Esophagus muscularis mucosa (tissue), 4 donors: Measurements from ENCODE around the gene STT3A. TPM values are rescaled to one million over a fixed set of nuclear protein-coding genes. Genes with fewer than 3 reads are reported as not detected.

ENCODE experiments used
- DNase-seq: peaks from one replicate; pipeline ENCODE4 v3.0.0-alpha.2; 2017; ENCODE audit errors: extremely low spot score
- H3K27ac ChIP-seq, 4 donors: fragments of 200-600 bp; sonication (generic); replicated peaks in 1 of 4; 1 replicate in 3 of 4; 2 replicates in 1 of 4; pipeline ENCODE4 v1.5.1; 2016 to 2019; ENCODE audit warnings: mild to moderate bottlenecking in 1 of 4
- H3K27me3 ChIP-seq, 4 donors: fragments of 200-600 bp; sonication (generic); one replicate each; pipeline versions ENCODE4 v1.5.1 to v1.6.0; 2016 to 2019
- H3K36me3 ChIP-seq, 4 donors: fragments of 200-600 bp; sonication (generic); one replicate each; pipeline ENCODE4 v1.5.1; 2016 to 2019
- H3K4me1 ChIP-seq, 4 donors: fragments of 200-600 bp; sonication (generic); one replicate each; pipeline ENCODE4 v1.5.1; 2016 to 2019
- H3K4me3 ChIP-seq, 4 donors: fragments of 200-600 bp; sonication (generic); 1 replicate in 2 of 4; 2 replicates in 2 of 4; pipeline ENCODE4 v1.5.1; 2016 to 2019; ENCODE audit warnings: mild to moderate bottlenecking in 4 of 4, moderate library complexity in 1 of 4
- H3K9me3 ChIP-seq, 4 donors: fragments of 200-600 bp; sonication (generic); 1 replicate in 3 of 4; 2 replicates in 1 of 4; pipeline ENCODE4 v1.5.1; 2016 to 2019
- CTCF ChIP-seq, 3 experiments: fragments of 200-600 bp in 2 of 3; fragments of 450-650 bp in 1 of 3; sonication (generic) in 2 of 3; IDR thresholded peaks; one replicate each; pipeline ENCODE4 v1.5.1; 2017 to 2019; ENCODE audit warnings: antibody characterized with exemption in 3 of 3, mild to moderate bottlenecking in 2 of 3, moderate library complexity in 1 of 3
- EP300 ChIP-seq: sonication (generic); formaldehyde crosslinking; IDR thresholded peaks from one replicate; pipeline ENCODE4 v1.6.1; 2017; ENCODE audit warnings: antibody characterized with exemption
- POLR2A ChIP-seq: fragments of 450-650 bp; IDR thresholded peaks from one replicate; pipeline ENCODE4 v1.6.1; 2017; ENCODE audit warnings: antibody characterized with exemption, moderate library complexity, mild to moderate bottlenecking, low read depth
- POLR2AphosphoS5 ChIP-seq, 2 donors: sonication (generic); formaldehyde crosslinking; IDR thresholded peaks; one replicate each; pipeline ENCODE4 v1.6.1; 2017; ENCODE audit warnings: antibody characterized with exemption in 2 of 2
- WGBS: methylation state at CpG from one replicate; pipeline ENCODE4 v1.1.5; 2018; 5-methylcytosine and 5-hydroxymethylcytosine counted together
- intact Hi-C: fragments of 100-400 bp; cut with DNase I; formaldehyde crosslinking; loops from one replicate; pipeline ENCODE4 v1.15.1; 2023
- total RNA-seq, 4 donors: library from RNA; depleted of rRNA; stranded (reverse); fragments of >200 nt; gene quantifications; one replicate each; pipeline versions ENCODE4 v1.1.0 to v1.2.1, GENCODE V29; 2016

The STT3A gene
- total RNA-seq, 4 donors from 2014 or later: 31.6 to 65.4 (median 52.8) TPM

GRCh38 chr11:125638315-125638714, 45.7 kb downstream of the STT3A start:
- peaks cover 0 to 13% (median 0%) of the 10 kb centered on the region in 4 donors for H3K36me3 ChIP-seq
- no peak overlapping the region for H3K4me3 ChIP-seq
- WGBS: 89% methylated on average over 1 of the region's 1 CpG
- H3K4me1 ChIP-seq: no peaks in the 10 kb centered on the region
- no peak overlapping the region for H3K27ac ChIP-seq
- no peaks in the 10 kb centered on the region for H3K9me3 ChIP-seq
- no peaks in the 10 kb centered on the region for H3K27me3 ChIP-seq
- no peak for DNase-seq
- intact Hi-C loops: no loop called here
- TF ChIP-seq POLR2A (no peak), POLR2AphosphoS5 (IDR thresholded peaks at IDR 0.05) (no peak), CTCF (IDR thresholded peaks at IDR 0.05) (no peak), EP300 (no peak)

GRCh38 chr11:125645871-125646270, 53.2 kb downstream of the STT3A start:
- intact Hi-C loops: no loop called here
- peaks cover 0 to 12% (median 4%) of the 10 kb centered on the region in 4 donors for H3K36me3 ChIP-seq
- no peak overlapping the region for H3K4me3 ChIP-seq
- H3K4me1 ChIP-seq: no peaks in the 10 kb centered on the region
- H3K9me3 ChIP-seq: no peaks in the 10 kb centered on the region
- no peak for TF ChIP-seq EP300
- no peaks in the 10 kb centered on the region for H3K27me3 ChIP-seq
- 97% methylated on average over 3 of the region's 3 CpGs for WGBS
- no peak for DNase-seq
- H3K27ac ChIP-seq: no peak overlapping the region

DNA sequence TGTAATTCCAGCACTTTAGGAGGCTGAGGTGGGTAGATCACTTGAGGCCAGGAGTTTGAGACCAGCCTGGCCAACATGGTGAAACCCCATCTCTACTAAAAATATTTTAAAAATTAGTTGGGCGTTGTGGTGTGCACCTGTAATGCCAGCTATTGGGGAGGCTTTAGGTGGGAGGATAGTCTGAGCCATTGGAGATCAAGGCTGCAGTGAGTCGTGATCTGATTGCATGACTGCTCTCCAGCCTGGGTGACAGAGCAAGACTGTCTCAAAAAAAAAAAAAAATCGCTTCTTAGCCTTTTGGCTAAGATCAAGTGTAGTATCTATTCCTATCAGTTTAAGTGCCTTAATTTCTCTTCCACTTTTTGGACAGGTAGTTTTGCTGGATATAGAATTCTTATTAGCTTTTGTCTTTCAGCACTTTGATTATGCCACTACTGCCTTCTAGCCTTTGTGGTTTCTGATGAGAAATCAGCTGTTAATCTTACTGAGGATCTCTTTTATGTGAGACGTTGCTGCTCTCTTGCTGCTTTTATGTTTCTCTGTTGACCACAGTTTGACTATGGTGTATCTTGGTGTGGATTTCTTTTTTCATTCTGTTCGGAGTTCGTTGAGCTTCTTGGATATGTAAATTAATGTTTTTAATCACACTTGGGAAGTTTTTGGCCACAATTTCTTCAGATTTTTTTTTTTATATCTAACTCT, 57.0 kb downstream of the STT3A start:
- intact Hi-C loops: no loop called here

DNA sequence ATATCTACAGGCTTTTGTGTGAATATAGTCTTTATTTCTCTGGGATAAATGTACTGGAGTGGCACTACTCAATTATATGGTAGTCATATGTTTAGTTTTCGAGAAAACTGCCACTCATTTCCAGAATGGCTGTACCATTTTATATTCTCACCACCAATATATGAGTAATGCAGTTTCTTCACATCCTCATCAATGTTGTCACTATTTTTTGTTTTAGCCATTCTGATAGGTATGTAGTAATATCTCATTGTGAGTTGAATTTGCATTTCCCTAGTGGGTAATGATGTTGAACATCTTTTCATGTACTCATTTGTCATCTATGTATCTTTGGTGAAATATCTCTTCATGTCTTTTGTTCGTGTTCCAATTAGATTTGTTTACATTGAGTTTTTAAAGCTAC, 70.0 kb downstream of the STT3A start:
- no peak overlapping the region for H3K27ac ChIP-seq
- H3K27me3 ChIP-seq: no peaks in the 10 kb centered on the region
- H3K9me3 ChIP-seq: peaks cover 0 to 4% (median 0%) of the 10 kb centered on the region in 4 donors
- TF ChIP-seq POLR2AphosphoS5 (IDR thresholded peaks at IDR 0.05) (no peak), POLR2A (no peak), CTCF (IDR thresholded peaks at IDR 0.05) (no peak), EP300 (no peak)
- WGBS: 93% methylated on average over 2 of the region's 2 CpGs
- H3K4me1 ChIP-seq: no peaks in the 10 kb centered on the region
- H3K4me3 ChIP-seq: no peak overlapping the region
- DNase-seq: no peak
- intact Hi-C loops: no loop called here
- H3K36me3 ChIP-seq: no peaks in the 10 kb centered on the region

More for the DNA sequence above, 57.0 kb downstream of the STT3A start:
- Histone ChIP-seq H3K9me3 (no peaks in the 10 kb centered on the region), H3K4me3 (no peak overlapping the region), H3K27me3 (no peaks in the 10 kb centered on the region), H3K36me3 (peaks cover 0 to 2% (median 1%) of the 10 kb centered on the region in 4 donors), H3K4me1 (no peaks in the 10 kb centered on the region), H3K27ac (no peak overlapping the region)
- no peak for DNase-seq
- WGBS: 91% methylated on average over 6 of the region's 6 CpGs
- TF ChIP-seq POLR2A (no peak), POLR2AphosphoS5 (IDR thresholded peaks at IDR 0.05) (no peak), EP300 (no peak), CTCF (IDR thresholded peaks at IDR 0.05) (no peak)

GRCh38 chr11:125663910-125664309, 71.3 kb downstream of the STT3A start:
- H3K27ac ChIP-seq: no peak overlapping the region
- H3K9me3 ChIP-seq: peaks cover 0 to 4% (median 0%) of the 10 kb centered on the region in 4 donors
- H3K4me1 ChIP-seq: no peaks in the 10 kb centered on the region
- H3K36me3 ChIP-seq: no peaks in the 10 kb centered on the region
- no peak overlapping the region for H3K4me3 ChIP-seq
- TF ChIP-seq EP300 (no peak), POLR2AphosphoS5 (IDR thresholded peaks at IDR 0.05) (no peak), POLR2A (no peak), CTCF (IDR thresholded peaks at IDR 0.05) (no peak)
- WGBS: 93% methylated on average over 3 of the region's 3 CpGs
- DNase-seq: no peak
- intact Hi-C loops: no loop called here
- no peaks in the 10 kb centered on the region for H3K27me3 ChIP-seq
